ENCODE measurements around the gene BHMT. TPM values are rescaled to one million over a fixed set of nuclear protein-coding genes. Genes with fewer than 3 reads are reported as not detected.
"Not testable (repeated sequence)": the region's sequence is repeated elsewhere in the genome, so short reads cannot be mapped to it uniquely, and the experiment has no call there.

BHMT gene
- total and polyA plus RNA-seq, 5 donors from 2014 or later: not detected

DNA sequence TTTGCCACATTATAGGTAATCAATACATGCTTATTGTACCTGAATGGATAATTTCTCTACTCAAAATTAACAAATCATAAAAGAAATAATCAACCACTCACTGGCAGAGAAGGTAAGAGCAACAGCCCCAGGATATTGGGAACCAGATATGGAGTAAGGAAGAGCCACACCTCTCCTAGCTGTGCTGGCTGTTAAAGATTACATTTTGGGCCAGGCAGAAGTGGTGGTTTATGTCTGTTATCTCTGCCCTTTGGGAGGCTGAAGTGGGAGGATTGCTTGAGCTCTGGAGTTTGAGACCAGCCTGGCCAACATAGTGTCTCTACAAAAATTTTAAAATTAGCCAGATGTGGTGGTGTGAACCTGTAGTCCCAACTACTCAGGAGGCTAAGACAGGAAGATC, 56.4 kb downstream of the BHMT start:
- no peaks in the 10 kb centered on the region for H3K36me3 Mint-ChIP-seq
- H3K9me3 ChIP-seq (ENCODE audit: control insufficient read depth in 2 of 2, low read length in 2 of 2): no peaks in the 10 kb centered on the region
- H3K27ac Mint-ChIP-seq: no peak overlapping the region
- no peaks in the 10 kb centered on the region for H3K4me1 ChIP-seq (ENCODE audit: control insufficient read depth, insufficient read depth, low read length, poor library complexity, severe bottlenecking)
- H3K27me3 Mint-ChIP-seq: no peaks in the 10 kb centered on the region
- no peak overlapping the region for H3K27ac ChIP-seq (ENCODE audit: insufficient read depth, low read length, poor library complexity, severe bottlenecking)
- H3K27me3 ChIP-seq (ENCODE audit: control insufficient read depth, insufficient read depth, low read length): no peaks in the 10 kb centered on the region
- DNase-seq: no peak
- no peak overlapping the region for H3K4me3 Mint-ChIP-seq
- H3K36me3 ChIP-seq (ENCODE audit: control insufficient read depth, insufficient read depth, low read length): no peaks in the 10 kb centered on the region
- peaks cover 0 to 5% (median 4%) of the 10 kb centered on the region in 4 donors for H3K4me1 Mint-ChIP-seq
- ATAC-seq (ENCODE audit: low read depth in 2 of 2): no peak
- H3K4me3 ChIP-seq (ENCODE audit: low read depth, low read length): no peak overlapping the region
- H3K9me3 Mint-ChIP-seq: peaks cover 0 to 4% (median 0%) of the 10 kb centered on the region in 7 donors

DNA sequence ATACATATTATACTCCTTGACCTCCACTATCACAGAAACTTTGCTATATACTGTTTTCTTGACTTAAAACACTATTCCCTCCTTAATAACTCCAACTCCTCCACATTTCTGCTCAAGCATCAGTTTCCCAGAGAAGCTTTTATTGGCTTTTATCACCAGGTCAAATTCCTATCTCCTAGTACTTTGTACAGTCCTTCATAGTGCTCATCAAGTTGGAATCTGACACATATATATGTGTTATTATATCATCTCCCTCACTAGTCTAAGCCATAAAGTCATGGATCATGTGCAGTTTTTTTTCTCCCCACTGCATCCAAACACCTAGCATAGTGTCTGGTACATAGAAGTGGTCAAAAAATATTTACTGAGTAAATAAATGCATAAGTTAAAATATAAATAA, 59.1 kb downstream of the BHMT start:
- ATAC-seq (ENCODE audit: low read depth in 2 of 2) (no peak), DNase-seq (no peak)
- H3K4me1 Mint-ChIP-seq: peaks cover 0 to 5% (median 4%) of the 10 kb centered on the region in 4 donors
- H3K9me3 Mint-ChIP-seq: peaks cover 0 to 4% (median 0%) of the 10 kb centered on the region in 7 donors
- no peaks in the 10 kb centered on the region for H3K27me3 ChIP-seq (ENCODE audit: control insufficient read depth, insufficient read depth, low read length)
- no peaks in the 10 kb centered on the region for H3K27me3 Mint-ChIP-seq
- H3K4me3 ChIP-seq (ENCODE audit: low read depth, low read length): no peak overlapping the region
- H3K27ac ChIP-seq (ENCODE audit: insufficient read depth, low read length, poor library complexity, severe bottlenecking): no peak overlapping the region
- H3K36me3 Mint-ChIP-seq: no peaks in the 10 kb centered on the region
- no peaks in the 10 kb centered on the region for H3K4me1 ChIP-seq (ENCODE audit: control insufficient read depth, insufficient read depth, low read length, poor library complexity, severe bottlenecking)
- no peaks in the 10 kb centered on the region for H3K9me3 ChIP-seq (ENCODE audit: control insufficient read depth in 2 of 2, low read length in 2 of 2)
- H3K27ac Mint-ChIP-seq: no peak overlapping the region
- H3K4me3 Mint-ChIP-seq: no peak overlapping the region
- no peaks in the 10 kb centered on the region for H3K36me3 ChIP-seq (ENCODE audit: control insufficient read depth, insufficient read depth, low read length)

DNA sequence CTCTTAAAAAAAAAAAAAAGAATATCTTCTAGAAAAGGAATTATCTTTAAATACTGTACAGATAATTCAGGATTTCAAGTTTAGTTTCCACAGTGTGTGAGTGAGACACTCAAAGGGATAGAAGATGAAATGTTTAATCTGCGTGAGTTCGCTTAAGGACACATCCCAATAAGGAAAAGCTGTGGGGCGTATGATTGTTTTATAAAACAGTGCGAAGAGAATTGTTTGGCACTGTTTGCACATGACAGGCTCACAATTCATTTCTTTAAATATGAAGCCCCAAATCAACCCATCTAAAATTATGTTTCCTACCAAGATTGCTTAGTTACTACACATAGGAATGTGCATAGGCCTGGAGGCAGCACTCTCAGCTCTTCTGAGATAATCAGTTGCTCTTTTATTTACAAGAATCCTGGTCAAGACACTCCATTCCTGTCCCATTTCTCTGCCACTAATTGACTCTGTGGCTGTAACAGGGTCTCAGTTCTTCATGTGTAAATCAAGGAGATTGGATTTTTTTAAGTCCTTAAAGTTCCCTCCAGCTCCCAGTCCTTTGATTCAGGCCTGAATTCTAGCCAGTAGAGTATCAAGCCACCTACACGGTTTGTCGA, 60.1 kb downstream of the BHMT start:
- Mint-ChIP-seq H3K36me3 (no peaks in the 10 kb centered on the region), H3K9me3 (peaks cover 0 to 4% (median 0%) of the 10 kb centered on the region in 7 donors), H3K27ac (no peak overlapping the region), H3K4me1 (peaks cover 0 to 5% (median 4%) of the 10 kb centered on the region in 4 donors), H3K4me3 (no peak overlapping the region), H3K27me3 (no peaks in the 10 kb centered on the region)
- H3K27ac ChIP-seq (ENCODE audit: insufficient read depth, low read length, poor library complexity, severe bottlenecking): no peak overlapping the region
- ATAC-seq (ENCODE audit: low read depth in 2 of 2) (no peak), DNase-seq (no peak)
- H3K9me3 ChIP-seq (ENCODE audit: control insufficient read depth in 2 of 2, low read length in 2 of 2): no peaks in the 10 kb centered on the region
- no peaks in the 10 kb centered on the region for H3K36me3 ChIP-seq (ENCODE audit: control insufficient read depth, insufficient read depth, low read length)
- no peak overlapping the region for H3K4me3 ChIP-seq (ENCODE audit: low read depth, low read length)
- no peaks in the 10 kb centered on the region for H3K4me1 ChIP-seq (ENCODE audit: control insufficient read depth, insufficient read depth, low read length, poor library complexity, severe bottlenecking)
- H3K27me3 ChIP-seq (ENCODE audit: control insufficient read depth, insufficient read depth, low read length): no peaks in the 10 kb centered on the region

DNA sequence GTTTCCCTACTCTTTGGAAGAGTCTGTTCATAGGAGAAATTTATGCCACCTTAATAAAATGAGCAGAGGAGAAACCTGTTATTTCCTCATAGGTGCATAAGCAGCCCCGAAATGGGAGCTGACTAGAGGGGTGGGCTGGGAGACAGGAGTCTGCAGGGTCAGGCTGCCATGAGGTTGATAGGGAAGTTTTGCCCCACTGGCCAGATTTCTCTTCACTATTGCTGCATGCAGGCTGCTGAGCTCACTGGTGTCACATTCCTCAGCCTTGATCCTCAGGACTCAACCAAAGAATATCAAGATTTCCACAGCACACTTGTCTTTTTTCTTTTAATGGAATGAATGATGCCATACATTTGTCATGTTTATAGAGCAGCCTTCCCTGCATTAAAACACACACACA, 60.7 kb downstream of the BHMT start:
- Mint-ChIP-seq H3K4me3 (no peak overlapping the region), H3K4me1 (peaks cover 0 to 5% (median 4%) of the 10 kb centered on the region in 4 donors), H3K27ac (no peak overlapping the region), H3K36me3 (no peaks in the 10 kb centered on the region), H3K9me3 (peaks cover 0 to 4% (median 0%) of the 10 kb centered on the region in 7 donors), H3K27me3 (no peaks in the 10 kb centered on the region)
- no peaks in the 10 kb centered on the region for H3K27me3 ChIP-seq (ENCODE audit: control insufficient read depth, insufficient read depth, low read length)
- ATAC-seq (ENCODE audit: low read depth in 2 of 2): no peak
- H3K4me1 ChIP-seq (ENCODE audit: control insufficient read depth, insufficient read depth, low read length, poor library complexity, severe bottlenecking): no peaks in the 10 kb centered on the region
- no peak overlapping the region for H3K27ac ChIP-seq (ENCODE audit: insufficient read depth, low read length, poor library complexity, severe bottlenecking)
- H3K9me3 ChIP-seq (ENCODE audit: control insufficient read depth in 2 of 2, low read length in 2 of 2): no peaks in the 10 kb centered on the region
- DNase-seq: no peak
- H3K36me3 ChIP-seq (ENCODE audit: control insufficient read depth, insufficient read depth, low read length): no peaks in the 10 kb centered on the region
- H3K4me3 ChIP-seq (ENCODE audit: low read depth, low read length): no peak overlapping the region

DNA sequence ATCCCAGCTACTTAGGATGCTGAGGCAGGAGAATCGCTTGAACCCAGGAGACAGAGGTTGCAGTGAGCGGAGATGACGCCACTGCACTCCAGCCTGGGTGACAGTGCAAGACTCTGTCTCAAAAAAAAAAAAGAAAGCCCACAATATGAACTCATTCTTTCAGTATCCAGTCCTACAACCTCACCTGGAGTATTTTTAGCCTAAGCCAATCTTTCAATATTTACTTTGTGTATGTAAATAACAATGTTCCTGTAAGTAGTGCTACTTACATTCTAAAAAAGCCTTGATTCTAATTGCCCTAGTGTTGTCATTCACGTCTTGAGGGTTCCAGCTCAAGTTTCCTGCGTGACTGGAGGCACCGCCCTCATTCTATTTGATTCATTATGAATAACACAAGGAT, 62.0 kb downstream of the BHMT start:
- Histone ChIP-seq H3K36me3 (ENCODE audit: control insufficient read depth, insufficient read depth, low read length) (no peaks in the 10 kb centered on the region), H3K4me1 (ENCODE audit: control insufficient read depth, insufficient read depth, low read length, poor library complexity, severe bottlenecking) (no peaks in the 10 kb centered on the region), H3K27me3 (ENCODE audit: control insufficient read depth, insufficient read depth, low read length) (no peaks in the 10 kb centered on the region), H3K4me3 (ENCODE audit: low read depth, low read length) (no peak overlapping the region), H3K9me3 (ENCODE audit: control insufficient read depth in 2 of 2, low read length in 2 of 2) (no peaks in the 10 kb centered on the region), H3K27ac (ENCODE audit: insufficient read depth, low read length, poor library complexity, severe bottlenecking) (no peak overlapping the region)
- Mint-ChIP-seq H3K4me3 (no peak overlapping the region), H3K27ac (no peak overlapping the region), H3K4me1 (peaks cover 0 to 5% (median 4%) of the 10 kb centered on the region in 4 donors), H3K9me3 (peaks cover 0 to 2% (median 0%) of the 10 kb centered on the region in 7 donors), H3K27me3 (no peaks in the 10 kb centered on the region), H3K36me3 (no peaks in the 10 kb centered on the region)
- DNase-seq: no peak
- no peak for ATAC-seq (ENCODE audit: low read depth in 2 of 2)

DNA sequence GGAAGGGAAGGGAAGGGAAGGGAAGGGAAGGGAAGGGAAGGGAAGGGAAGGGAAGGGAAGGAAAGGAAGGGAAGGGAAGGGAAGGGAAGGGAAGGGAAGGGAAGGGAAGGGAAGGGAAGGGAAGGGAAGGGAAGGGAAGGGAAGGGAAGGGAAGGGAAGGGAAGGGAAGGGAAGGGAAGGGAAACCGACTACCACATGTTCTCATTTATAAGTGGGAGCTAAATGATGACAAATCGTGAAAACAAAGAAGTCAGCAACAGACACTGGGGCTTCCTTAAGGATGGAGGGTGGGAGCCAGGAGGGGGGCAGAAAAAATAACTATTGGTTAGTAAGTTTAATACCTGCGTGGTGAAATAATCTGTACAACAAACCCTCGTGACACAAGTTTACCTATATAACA, 68.8 kb downstream of the BHMT start:
- not testable (repeated sequence) for H3K9me3 Mint-ChIP-seq

DNA sequence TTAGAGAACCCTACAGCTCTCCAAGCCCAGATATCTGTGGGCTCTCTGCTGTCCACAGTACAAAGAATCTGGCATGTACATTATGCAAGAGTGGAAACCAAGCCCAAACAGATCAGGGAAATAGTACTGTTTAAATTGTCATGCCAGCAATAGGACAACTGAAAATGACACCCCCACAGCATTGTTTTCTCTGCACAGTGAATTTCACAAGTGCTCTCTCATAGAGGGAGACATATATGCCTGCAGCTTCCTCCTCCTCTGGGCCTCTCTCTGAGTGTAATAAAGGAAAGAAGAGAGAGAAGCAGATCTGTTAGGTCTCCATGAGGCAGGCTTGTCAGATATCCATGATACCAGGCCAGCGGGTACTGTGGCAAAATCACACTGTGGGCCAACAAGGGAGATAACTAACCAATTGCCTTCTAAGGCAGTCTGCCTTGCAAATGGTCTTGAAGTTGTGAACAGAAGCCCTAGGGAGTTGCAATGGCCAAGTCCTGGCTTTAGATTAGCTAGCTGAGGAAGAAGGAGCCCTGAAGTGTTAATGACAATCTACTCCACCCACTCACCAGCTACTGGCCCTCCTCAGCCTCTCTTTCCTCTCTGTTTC, 69.9 kb downstream of the BHMT start:
- H3K4me3 Mint-ChIP-seq: no peak overlapping the region
- no peaks in the 10 kb centered on the region for H3K9me3 Mint-ChIP-seq
- H3K4me1 Mint-ChIP-seq: peaks cover 0 to 13% (median 3%) of the 10 kb centered on the region in 4 donors
- no peaks in the 10 kb centered on the region for H3K27me3 ChIP-seq (ENCODE audit: control insufficient read depth, insufficient read depth, low read length)
- DNase-seq: no peak
- H3K27ac Mint-ChIP-seq: peak overlapping the region in 1 of 3 donors; percentile 2
- H3K4me3 ChIP-seq (ENCODE audit: low read depth, low read length): no peak overlapping the region
- H3K4me1 ChIP-seq (ENCODE audit: control insufficient read depth, insufficient read depth, low read length, poor library complexity, severe bottlenecking): no peaks in the 10 kb centered on the region
- H3K9me3 ChIP-seq (ENCODE audit: control insufficient read depth in 2 of 2, low read length in 2 of 2): no peaks in the 10 kb centered on the region
- H3K36me3 ChIP-seq (ENCODE audit: control insufficient read depth, insufficient read depth, low read length): no peaks in the 10 kb centered on the region
- no peaks in the 10 kb centered on the region for H3K36me3 Mint-ChIP-seq
- ATAC-seq (ENCODE audit: low read depth in 2 of 2): no peak
- no peaks in the 10 kb centered on the region for H3K27me3 Mint-ChIP-seq
- H3K27ac ChIP-seq (ENCODE audit: insufficient read depth, low read length, poor library complexity, severe bottlenecking): no peak overlapping the region

More for the DNA sequence above, 68.8 kb downstream of the BHMT start:
- not testable (repeated sequence) for H3K4me3 ChIP-seq (ENCODE audit: low read depth, low read length); H3K27ac Mint-ChIP-seq; ATAC-seq (ENCODE audit: low read depth in 2 of 2); H3K27me3 ChIP-seq (ENCODE audit: control insufficient read depth, insufficient read depth, low read length); H3K4me3 Mint-ChIP-seq; DNase-seq; H3K27me3 Mint-ChIP-seq; H3K9me3 ChIP-seq (ENCODE audit: control insufficient read depth in 2 of 2, low read length in 2 of 2); H3K36me3 ChIP-seq (ENCODE audit: control insufficient read depth, insufficient read depth, low read length); H3K27ac ChIP-seq (ENCODE audit: insufficient read depth, low read length, poor library complexity, severe bottlenecking); H3K36me3 Mint-ChIP-seq; H3K4me1 ChIP-seq (ENCODE audit: control insufficient read depth, insufficient read depth, low read length, poor library complexity, severe bottlenecking)
- peaks cover 0 to 13% (median 3%) of the 10 kb centered on the region in 4 donors for H3K4me1 Mint-ChIP-seq
